ENCODE measurements around the gene CFAP141.

Gene CFAP141

GRCh38 chr1:154193821-154194220, 12.3 kb downstream of the CFAP141 start:
- TF ChIP-seq EZH2phosphoT487 (IDR thresholded peaks at IDR 0.05; ENCODE audit: borderline replicate concordance) (no peak), CTCF (conservative IDR thresholded peaks at IDR 0.05; ENCODE audit: low read length) (no peak)
- Histone ChIP-seq H3K4me2 (ENCODE audit: low read depth, low read length, poor library complexity, severe bottlenecking) (no peak overlapping the region), H3K9me3 (ENCODE audit: insufficient read depth, low read depth, low read length) (no peaks in the 10 kb centered on the region), H4K20me1 (ENCODE audit: insufficient read depth, low read length, poor library complexity, severe bottlenecking) (no peaks in the 10 kb centered on the region), H3K9ac (ENCODE audit: low read depth, low read length, poor library complexity, severe bottlenecking) (no peak overlapping the region), H3K79me2 (ENCODE audit: insufficient read depth, low read length) (no peaks in the 10 kb centered on the region), H3K4me1 (ENCODE audit: insufficient read depth, low read length, poor library complexity, severe bottlenecking) (no peaks in the 10 kb centered on the region), H3K36me3 (ENCODE audit: insufficient read depth, low read length) (no peaks in the 10 kb centered on the region), H2AFZ (ENCODE audit: low read length) (no peak overlapping the region), H3F3A (ENCODE audit: low read depth) (no peaks in the 10 kb centered on the region), H3K9me2 (replicated peaks; ENCODE audit: low read depth, low read length) (no peaks in the 10 kb centered on the region), H3K4me3 (ENCODE audit: low read length, poor library complexity, severe bottlenecking) (no peak overlapping the region), H3K27me3 (ENCODE audit: insufficient read depth, low read length, poor library complexity, severe bottlenecking) (no peaks in the 10 kb centered on the region)

GRCh38 chr1:154192476-154192875, 13.7 kb downstream of the CFAP141 start:
- no peak overlapping the region for H3K4me2 ChIP-seq (ENCODE audit: low read depth, low read length, poor library complexity, severe bottlenecking)
- H3K4me3 ChIP-seq (ENCODE audit: low read length, poor library complexity, severe bottlenecking): no peak overlapping the region
- H3K36me3 ChIP-seq (ENCODE audit: insufficient read depth, low read length): no peaks in the 10 kb centered on the region
- H4K20me1 ChIP-seq (ENCODE audit: insufficient read depth, low read length, poor library complexity, severe bottlenecking): no peaks in the 10 kb centered on the region
- no peaks in the 10 kb centered on the region for H3K4me1 ChIP-seq (ENCODE audit: insufficient read depth, low read length, poor library complexity, severe bottlenecking)
- H3K79me2 ChIP-seq (ENCODE audit: insufficient read depth, low read length): no peaks in the 10 kb centered on the region
- TF ChIP-seq CTCF (conservative IDR thresholded peaks at IDR 0.05; ENCODE audit: low read length) (no peak), EZH2phosphoT487 (IDR thresholded peaks at IDR 0.05; ENCODE audit: borderline replicate concordance) (no peak)
- no peaks in the 10 kb centered on the region for H3K27me3 ChIP-seq (ENCODE audit: insufficient read depth, low read length, poor library complexity, severe bottlenecking)
- H3K9me2 ChIP-seq (replicated peaks; ENCODE audit: low read depth, low read length): no peaks in the 10 kb centered on the region
- H2AFZ ChIP-seq (ENCODE audit: low read length): no peak overlapping the region
- no peaks in the 10 kb centered on the region for H3K9me3 ChIP-seq (ENCODE audit: insufficient read depth, low read depth, low read length)
- no peaks in the 10 kb centered on the region for H3F3A ChIP-seq (ENCODE audit: low read depth)
- no peak overlapping the region for H3K9ac ChIP-seq (ENCODE audit: low read depth, low read length, poor library complexity, severe bottlenecking)

GRCh38 chr1:154191990-154192461, 14.1 kb downstream of the CFAP141 start, which contains the start of gene TPM3:
TPM3 (minus strand) TSS chr1:154192100; CDS start chr1:154192018, 82 bp downstream.
- no peaks in the 10 kb centered on the region for H3K36me3 ChIP-seq (ENCODE audit: insufficient read depth, low read length)
- H3K4me3 ChIP-seq (ENCODE audit: low read length, poor library complexity, severe bottlenecking): no peak within 1 kb of the TSS
- H2AFZ ChIP-seq (ENCODE audit: low read length): no peak within 1 kb of the TSS
- H3K79me2 ChIP-seq (ENCODE audit: insufficient read depth, low read length): no peaks in the 10 kb centered on the region
- H4K20me1 ChIP-seq (ENCODE audit: insufficient read depth, low read length, poor library complexity, severe bottlenecking): no peaks in the 10 kb centered on the region
- H3K27me3 ChIP-seq (ENCODE audit: insufficient read depth, low read length, poor library complexity, severe bottlenecking): no peaks in the 10 kb centered on the region
- TF ChIP-seq EZH2phosphoT487 (IDR thresholded peaks at IDR 0.05; ENCODE audit: borderline replicate concordance) (no peak), CTCF (conservative IDR thresholded peaks at IDR 0.05; ENCODE audit: low read length) (no peak)
- H3K9ac ChIP-seq (ENCODE audit: low read depth, low read length, poor library complexity, severe bottlenecking): no peak within 1 kb of the TSS
- H3K4me2 ChIP-seq (ENCODE audit: low read depth, low read length, poor library complexity, severe bottlenecking): no peak within 1 kb of the TSS
- H3K9me2 ChIP-seq (replicated peaks; ENCODE audit: low read depth, low read length): no peaks in the 10 kb centered on the region
- no peaks in the 10 kb centered on the region for H3K9me3 ChIP-seq (ENCODE audit: insufficient read depth, low read depth, low read length)
- H3F3A ChIP-seq (ENCODE audit: low read depth): no peaks in the 10 kb centered on the region
- H3K4me1 ChIP-seq (ENCODE audit: insufficient read depth, low read length, poor library complexity, severe bottlenecking): no peaks in the 10 kb centered on the region

Measured in Loucy (cell line).